ENCODE measurements around the gene ALDH3A1.

GRCh38 chr17:19703106-19703827 lies 44.8 kb downstream of the ALDH3A1 start:
- TF ChIP-seq CTCF (conservative IDR thresholded peaks at IDR 0.05; ENCODE audit: low read depth in 2 of 2) (no peak), EZH2phosphoT487 (IDR thresholded peaks at IDR 0.05; ENCODE audit: unreplicated experiment) (no peak), CREB1 (CRISPR knock-in tag; IDR thresholded peaks at IDR 0.05; ENCODE audit: low read depth) (no peak), POLR2AphosphoS5 (IDR thresholded peaks at IDR 0.05; ENCODE audit: low read depth) (no peak), EZH2 (IDR thresholded peaks at IDR 0.05; ENCODE audit: low read depth, unreplicated experiment) (no peak), REST (IDR thresholded peaks at IDR 0.05; ENCODE audit: unreplicated experiment) (no peak), JUNB (IDR thresholded peaks at IDR 0.05; ENCODE audit: unreplicated experiment) (no peak), ETS1 (IDR thresholded peaks at IDR 0.05) (no peak), NANOG (IDR thresholded peaks at IDR 0.05; ENCODE audit: borderline replicate concordance) (no peak), ZNF331 (CRISPR knock-in tag; IDR thresholded peaks at IDR 0.05; ENCODE audit: low read depth) (no peak), ZNF114 (CRISPR knock-in tag; IDR thresholded peaks at IDR 0.05) (no peak), STAT1 (IDR thresholded peaks at IDR 0.05; ENCODE audit: unreplicated experiment) (no peak)
